Activated naive CD8-positive, alpha-beta T cell treated with anti-CD3 and anti-CD28 coated beads, Interleukin-2, amount 50 U/mL, for 24 hours (primary cell): ENCODE results near the gene GDAP1L1.

Experiments used
- ATAC-seq: fragments of 150-1000 bp; cut with Tn5 transposase; one replicate; pipeline ENCODE4 v1.10.0; 2021
- DNase-seq: peaks from one replicate; pipeline ENCODE4 v3.0.0; 2021
- H3K27ac Mint-ChIP-seq: one replicate; pipeline ENCODE4 v1.8.0; 2021; ENCODE audit warnings: mild to moderate bottlenecking, mixed read lengths
- H3K27me3 Mint-ChIP-seq: one replicate; pipeline ENCODE4 v1.8.0; 2021; ENCODE audit warnings: mixed read lengths
- H3K36me3 Mint-ChIP-seq: one replicate; pipeline ENCODE4 v1.8.0; 2021; ENCODE audit warnings: low read depth, mixed read lengths
- H3K4me1 Mint-ChIP-seq: one replicate; pipeline ENCODE4 v1.8.0; 2021; ENCODE audit warnings: mixed read lengths
- H3K4me3 Mint-ChIP-seq: one replicate; pipeline ENCODE4 v1.8.0; 2021; ENCODE audit warnings: mild to moderate bottlenecking, moderate library complexity, mixed read lengths
- H3K9me3 Mint-ChIP-seq: one replicate; pipeline ENCODE4 v1.8.0; 2021; ENCODE audit warnings: mixed read lengths

Gene GDAP1L1

GRCh38 chr20:44247131-44247571 lies at the start of gene GDAP1L1:
GDAP1L1 (plus strand) TSS chr20:44247308; CDS start chr20:44247335, 27 bp downstream.
- ATAC-seq, result no peak
- H3K27ac Mint-ChIP-seq, result no peak within 1 kb of the TSS
- H3K4me1 Mint-ChIP-seq, result peaks cover 6% of the 10 kb centered on the region
- no peaks in the 10 kb centered on the region for H3K36me3 Mint-ChIP-seq
- peaks cover 17% of the 10 kb centered on the region for H3K27me3 Mint-ChIP-seq
- DNase-seq, result no peak
- H3K4me3 Mint-ChIP-seq, result peak within 1 kb of the TSS; percentile 11
- H3K9me3 Mint-ChIP-seq, result no peaks in the 10 kb centered on the region

- peak; percentile 97 for ATAC-seq
Observed at GRCh38 chr20:44198872-44199271, 48.2 kb upstream of the GDAP1L1 start.

GRCh38 chr20:44199877-44200276 lies 47.2 kb upstream of the GDAP1L1 start:
- Mint-ChIP-seq H3K4me1 (peaks cover 22% of the 10 kb centered on the region), H3K9me3 (no peaks in the 10 kb centered on the region), H3K4me3 (no peak overlapping the region), H3K27me3 (no peaks in the 10 kb centered on the region), H3K36me3 (peaks cover 44% of the 10 kb centered on the region), H3K27ac (peak overlapping the region; percentile 44)
- DNase-seq (no peak), ATAC-seq (no peak)

More at GRCh38 chr20:44198872-44199271, 48.2 kb upstream of the GDAP1L1 start:
- Mint-ChIP-seq H3K4me1 (peaks cover 16% of the 10 kb centered on the region), H3K27me3 (no peaks in the 10 kb centered on the region), H3K27ac (peak overlapping the region; percentile 45), H3K9me3 (no peaks in the 10 kb centered on the region), H3K36me3 (peaks cover 42% of the 10 kb centered on the region), H3K4me3 (no peak overlapping the region)
- no peak for DNase-seq

- Mint-ChIP-seq H3K27me3 (no peaks in the 10 kb centered on the region), H3K27ac (no peak overlapping the region), H3K4me3 (no peak overlapping the region), H3K9me3 (no peaks in the 10 kb centered on the region), H3K36me3 (peaks cover 46% of the 10 kb centered on the region), H3K4me1 (peaks cover 22% of the 10 kb centered on the region)
- no peak for ATAC-seq
- no peak for DNase-seq
Observed at GRCh38 chr20:44200371-44200770, 46.7 kb upstream of the GDAP1L1 start.

GRCh38 chr20:44200983-44201382 lies 46.1 kb upstream of the GDAP1L1 start:
- H3K4me3 Mint-ChIP-seq, result no peak overlapping the region
- H3K27ac Mint-ChIP-seq, result no peak overlapping the region
- no peaks in the 10 kb centered on the region for H3K27me3 Mint-ChIP-seq
- peaks cover 22% of the 10 kb centered on the region for H3K4me1 Mint-ChIP-seq
- no peak for DNase-seq
- H3K9me3 Mint-ChIP-seq, result no peaks in the 10 kb centered on the region
- ATAC-seq, result no peak
- H3K36me3 Mint-ChIP-seq, result peaks cover 46% of the 10 kb centered on the region

- Mint-ChIP-seq H3K9me3 (no peaks in the 10 kb centered on the region), H3K36me3 (peaks cover 43% of the 10 kb centered on the region), H3K27ac (no peak overlapping the region), H3K27me3 (no peaks in the 10 kb centered on the region), H3K4me1 (peaks cover 39% of the 10 kb centered on the region), H3K4me3 (no peak overlapping the region)
- no peak for DNase-seq
- no peak for ATAC-seq
Observed at GRCh38 chr20:44203161-44203560, 43.9 kb upstream of the GDAP1L1 start.

GRCh38 chr20:44204156-44204831 lies 42.8 kb upstream of the GDAP1L1 start:
- peaks cover 43% of the 10 kb centered on the region for H3K4me1 Mint-ChIP-seq
- ATAC-seq (no peak), DNase-seq (no peak)
- no peak overlapping the region for H3K27ac Mint-ChIP-seq
- no peaks in the 10 kb centered on the region for H3K9me3 Mint-ChIP-seq
- H3K36me3 Mint-ChIP-seq, result peaks cover 40% of the 10 kb centered on the region
- H3K27me3 Mint-ChIP-seq, result no peaks in the 10 kb centered on the region
- no peak overlapping the region for H3K4me3 Mint-ChIP-seq

- Mint-ChIP-seq H3K36me3 (peaks cover 36% of the 10 kb centered on the region), H3K27ac (no peak overlapping the region), H3K4me1 (peaks cover 43% of the 10 kb centered on the region), H3K4me3 (no peak overlapping the region), H3K27me3 (no peaks in the 10 kb centered on the region), H3K9me3 (no peaks in the 10 kb centered on the region)
- ATAC-seq (no peak), DNase-seq (no peak)
Observed at GRCh38 chr20:44204832-44205215, 42.3 kb upstream of the GDAP1L1 start.

GRCh38 chr20:44206132-44206531 lies 41.0 kb upstream of the GDAP1L1 start:
- no peak for ATAC-seq
- no peak for DNase-seq
- Mint-ChIP-seq H3K4me3 (no peak overlapping the region), H3K27ac (no peak overlapping the region), H3K36me3 (peaks cover 26% of the 10 kb centered on the region), H3K4me1 (peaks cover 46% of the 10 kb centered on the region), H3K9me3 (no peaks in the 10 kb centered on the region), H3K27me3 (peaks cover 2% of the 10 kb centered on the region)

- DNase-seq, result no peak
- no peak for ATAC-seq
- Mint-ChIP-seq H3K4me3 (no peak overlapping the region), H3K27me3 (peaks cover 2% of the 10 kb centered on the region), H3K9me3 (no peaks in the 10 kb centered on the region), H3K4me1 (peaks cover 57% of the 10 kb centered on the region), H3K27ac (peak overlapping the region; percentile 32), H3K36me3 (peaks cover 18% of the 10 kb centered on the region)
Observed at GRCh38 chr20:44207126-44207723, 39.9 kb upstream of the GDAP1L1 start.

- Mint-ChIP-seq H3K27ac (peak overlapping the region; percentile 50), H3K36me3 (peaks cover 12% of the 10 kb centered on the region), H3K27me3 (peaks cover 2% of the 10 kb centered on the region), H3K9me3 (no peaks in the 10 kb centered on the region), H3K4me3 (peak overlapping the region; percentile 94), H3K4me1 (peaks cover 64% of the 10 kb centered on the region)
- no peak for ATAC-seq
- no peak for DNase-seq
Observed at GRCh38 chr20:44208165-44208564, 38.9 kb upstream of the GDAP1L1 start.

GRCh38 chr20:44208770-44209169 lies 38.3 kb upstream of the GDAP1L1 start:
- H3K4me1 Mint-ChIP-seq, result peaks cover 64% of the 10 kb centered on the region
- no peak for DNase-seq

GRCh38 chr20:44209686-44210405 lies 37.3 kb upstream of the GDAP1L1 start:
- Mint-ChIP-seq H3K4me1 (peaks cover 59% of the 10 kb centered on the region), H3K36me3 (peaks cover 11% of the 10 kb centered on the region)

More at GRCh38 chr20:44208770-44209169, 38.3 kb upstream of the GDAP1L1 start:
- ATAC-seq, result no peak
- Mint-ChIP-seq H3K27me3 (peaks cover 2% of the 10 kb centered on the region), H3K9me3 (no peaks in the 10 kb centered on the region), H3K36me3 (peaks cover 12% of the 10 kb centered on the region), H3K27ac (peak overlapping the region; percentile 94), H3K4me3 (peak overlapping the region; percentile 94)

GRCh38 chr20:44210406-44211176 lies 36.5 kb upstream of the GDAP1L1 start, which contains the start of gene OSER1:
OSER1 (minus strand) TSS chr20:44210771; CDS start chr20:44206957, 3,814 bp downstream.
- ATAC-seq (peak; percentile 88), DNase-seq (peak; percentile 98)
- Mint-ChIP-seq H3K36me3 (peaks cover 6% of the 10 kb centered on the region), H3K27me3 (peaks cover 2% of the 10 kb centered on the region), H3K4me1 (peaks cover 65% of the 10 kb centered on the region), H3K9me3 (no peaks in the 10 kb centered on the region), H3K4me3 (peak within 1 kb of the TSS; percentile 94), H3K27ac (peak within 1 kb of the TSS; percentile 94)

More at GRCh38 chr20:44209686-44210405, 37.3 kb upstream of the GDAP1L1 start:
- Mint-ChIP-seq H3K27ac (peak overlapping the region; percentile 94), H3K9me3 (no peaks in the 10 kb centered on the region), H3K27me3 (peaks cover 2% of the 10 kb centered on the region), H3K4me3 (peak overlapping the region; percentile 94)
- DNase-seq (peak; percentile 20), ATAC-seq (no peak)
